ENCODE data around the gene AIG1. TPM values are rescaled to one million over a fixed set of nuclear protein-coding genes. Genes with fewer than 3 reads are reported as not detected.
"Not testable (repeated sequence)": the region's sequence is repeated elsewhere in the genome, so short reads cannot be mapped to it uniquely, and the experiment has no call there.

Gene AIG1, protein sequence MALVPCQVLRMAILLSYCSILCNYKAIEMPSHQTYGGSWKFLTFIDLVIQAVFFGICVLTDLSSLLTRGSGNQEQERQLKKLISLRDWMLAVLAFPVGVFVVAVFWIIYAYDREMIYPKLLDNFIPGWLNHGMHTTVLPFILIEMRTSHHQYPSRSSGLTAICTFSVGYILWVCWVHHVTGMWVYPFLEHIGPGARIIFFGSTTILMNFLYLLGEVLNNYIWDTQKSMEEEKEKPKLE
- total RNA-seq (2014; rRNA removed; shearing (Covaris generic)): 30.5 and 31.0 TPM in 2 replicates
- polyA plus RNA-seq (2014; cell fraction: nucleus; rRNA removed): 22.5 and 24.2 TPM in 2 replicates

DNA sequence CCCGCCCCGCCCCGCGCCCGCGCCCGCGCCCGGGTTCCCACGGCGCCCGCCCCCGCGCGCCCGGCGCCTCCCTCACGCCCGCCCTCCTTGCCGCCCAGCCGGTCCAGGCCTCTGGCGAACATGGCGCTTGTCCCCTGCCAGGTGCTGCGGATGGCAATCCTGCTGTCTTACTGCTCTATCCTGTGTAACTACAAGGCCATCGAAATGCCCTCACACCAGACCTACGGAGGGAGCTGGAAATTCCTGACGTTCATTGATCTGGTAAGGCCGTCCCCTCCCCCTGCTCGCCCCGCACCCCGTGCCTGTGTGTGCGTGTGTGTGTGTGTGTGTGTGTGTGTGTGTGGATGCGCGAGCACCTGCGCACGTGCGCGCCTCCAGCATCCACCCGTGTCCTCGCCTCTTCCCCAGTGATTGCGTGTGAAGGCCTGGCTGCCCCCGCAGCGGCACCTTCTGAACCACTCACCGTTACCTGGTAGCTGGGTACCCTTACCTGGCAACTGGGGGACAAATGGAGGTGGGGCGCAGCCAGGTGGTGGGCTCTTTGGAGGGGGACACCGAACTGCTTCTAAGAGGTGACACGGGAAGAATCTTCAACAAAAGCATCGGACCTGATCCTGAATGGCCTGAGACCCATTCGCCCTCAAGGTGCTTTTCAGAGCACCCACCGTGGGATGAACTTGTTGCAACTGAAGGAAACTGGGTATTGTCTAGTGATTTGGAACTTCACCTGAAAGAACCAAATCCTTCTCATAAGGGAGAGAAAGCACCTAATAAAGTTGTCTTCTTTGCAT lies at the start of gene AIG1:
AIG1 (plus strand) TSS at position 84 of the 791 bp plus-strand sequence; CDS start at position 121, 37 bp downstream.
- no peak for DNase-seq (ENCODE audit: extremely low read depth, low read depth)

DNA sequence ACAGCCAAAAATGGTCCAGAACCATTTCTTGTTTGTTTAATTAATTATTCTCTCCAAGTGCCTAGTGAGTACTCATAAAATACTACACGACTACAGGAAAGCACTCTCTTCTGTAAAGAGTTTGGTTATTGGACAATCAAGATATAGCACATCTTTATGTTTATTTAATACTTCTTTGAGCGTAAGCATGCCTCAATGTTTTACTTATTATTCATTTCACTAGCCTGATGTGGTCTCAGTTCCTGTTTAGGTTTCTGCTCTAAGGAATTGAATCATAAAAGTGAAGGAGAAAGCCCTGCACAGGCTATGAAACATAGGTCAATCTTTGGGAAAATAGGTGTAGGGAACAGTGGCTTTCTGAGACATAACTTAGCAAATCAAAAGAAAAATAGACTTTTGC lies 45.9 kb upstream of the AIG1 start:
- DNase-seq (ENCODE audit: extremely low read depth, low read depth): no peak

DNA sequence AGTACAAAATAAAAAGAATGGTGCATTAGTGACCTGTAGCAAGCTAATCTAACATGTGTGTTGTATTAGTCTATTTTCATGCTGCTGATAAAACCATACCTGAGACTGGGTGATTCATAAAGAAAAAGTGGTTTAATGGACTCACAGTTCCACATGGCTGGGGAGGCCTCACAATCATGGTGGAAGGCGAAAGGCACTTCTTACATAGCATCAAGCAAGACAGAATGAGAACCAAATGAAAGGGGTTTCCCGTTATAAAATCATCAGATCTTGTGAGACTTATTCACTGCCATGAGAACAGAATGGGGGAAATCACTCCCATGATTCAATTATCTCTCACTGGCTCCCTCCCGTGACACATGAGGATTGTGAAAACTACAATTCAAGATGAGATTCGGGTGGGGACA lies 45.4 kb upstream of the AIG1 start:
- no peak for DNase-seq (ENCODE audit: extremely low read depth, low read depth)

DNA sequence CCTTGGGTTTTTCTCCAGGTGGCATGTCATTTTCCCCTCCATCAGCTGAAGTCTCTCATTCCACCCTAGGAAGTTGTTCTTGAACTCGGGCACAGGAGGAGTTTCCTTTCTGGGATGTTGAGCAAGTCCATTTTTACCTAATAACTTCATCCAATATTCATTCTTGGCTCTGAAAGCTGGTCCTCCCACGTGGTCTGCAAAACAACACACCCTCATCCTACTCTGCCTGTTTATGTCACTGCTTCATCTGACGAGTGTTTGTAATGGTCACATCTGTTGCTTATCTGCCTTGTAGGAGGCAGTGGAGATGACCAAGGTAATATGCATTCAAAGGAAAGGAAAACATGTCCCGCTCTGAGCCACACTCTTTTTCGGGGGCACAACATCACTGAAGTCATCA lies 41.7 kb upstream of the AIG1 start:
- no peak for DNase-seq (ENCODE audit: extremely low read depth, low read depth)

DNA sequence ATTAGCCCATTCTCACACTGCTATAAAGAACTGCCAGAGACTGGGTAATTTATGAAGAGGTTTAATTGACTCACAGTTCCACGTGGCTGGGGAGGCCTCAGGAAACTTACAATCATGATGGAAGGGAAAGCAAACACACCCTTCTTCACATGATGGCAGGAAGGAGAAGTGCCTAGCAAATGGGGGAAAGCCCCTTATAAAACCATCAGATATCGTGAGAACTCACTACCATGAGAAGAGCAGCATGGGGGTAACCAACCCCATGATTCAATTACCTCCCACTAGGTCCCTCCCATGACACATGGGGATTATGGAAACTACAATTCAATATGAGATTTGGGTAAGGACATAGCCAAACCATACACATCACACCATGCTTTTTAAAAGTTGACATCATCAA lies 39.8 kb upstream of the AIG1 start:
- DNase-seq (ENCODE audit: extremely low read depth, low read depth): not testable (repeated sequence)

DNA sequence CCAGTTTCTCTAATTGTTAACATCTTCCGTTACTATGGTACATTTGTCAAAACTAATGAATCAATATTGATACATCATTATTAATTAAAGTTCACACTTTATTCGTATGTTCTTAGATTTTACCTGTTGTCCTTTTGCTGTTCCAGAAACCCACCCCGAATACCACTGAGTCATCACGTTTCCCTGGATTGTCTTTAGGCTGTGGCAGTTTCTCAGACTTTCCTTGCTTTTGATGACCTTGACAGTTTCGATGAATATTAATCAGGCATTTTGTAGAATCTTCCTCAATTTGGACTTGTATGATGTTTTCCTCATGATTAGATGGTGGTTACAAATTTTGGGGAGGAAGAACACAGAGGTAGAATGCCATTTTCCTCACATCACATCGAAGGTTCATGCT lies 39.1 kb upstream of the AIG1 start:
- no peak for DNase-seq (ENCODE audit: extremely low read depth, low read depth)

DNA sequence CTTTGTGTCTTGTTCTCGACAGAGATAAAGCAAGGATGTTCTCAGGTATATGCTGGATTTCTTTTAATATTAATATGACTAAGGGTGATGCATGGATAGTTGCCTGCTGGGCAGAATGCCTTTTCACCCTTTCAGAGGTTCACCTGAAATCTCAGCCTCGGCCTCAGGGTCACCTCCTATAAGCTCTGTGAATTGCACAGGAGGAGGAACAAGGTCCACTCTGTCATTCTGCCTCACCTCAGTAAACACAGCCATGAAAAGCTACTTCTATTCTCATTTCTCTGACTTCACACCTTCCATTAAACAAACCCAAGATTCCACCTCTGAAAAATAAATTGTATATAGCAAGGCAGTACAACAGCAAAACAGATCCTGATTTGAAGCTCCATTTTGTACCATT lies 38.1 kb upstream of the AIG1 start:
- no peak for DNase-seq (ENCODE audit: extremely low read depth, low read depth)

DNA sequence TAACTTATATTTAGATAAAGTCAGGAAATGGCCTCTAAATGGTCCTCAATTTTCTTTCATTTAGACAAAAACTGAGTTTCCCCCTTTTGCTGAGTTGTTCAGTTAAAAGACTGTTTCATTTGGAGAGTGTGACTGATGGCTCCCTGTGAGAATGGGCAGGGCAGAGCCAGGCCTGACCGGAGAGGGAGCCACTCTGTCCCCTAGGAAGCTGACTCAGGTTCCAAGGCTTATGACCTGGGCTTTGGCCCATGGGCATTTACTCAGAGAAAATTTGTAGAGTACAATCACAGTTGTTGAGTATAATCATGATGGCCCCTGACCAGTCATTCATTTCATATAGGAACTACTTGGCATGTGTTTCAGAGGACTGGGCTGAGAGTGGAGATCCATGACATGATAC lies 37.0 kb upstream of the AIG1 start:
- no peak for DNase-seq (ENCODE audit: extremely low read depth, low read depth)

DNA sequence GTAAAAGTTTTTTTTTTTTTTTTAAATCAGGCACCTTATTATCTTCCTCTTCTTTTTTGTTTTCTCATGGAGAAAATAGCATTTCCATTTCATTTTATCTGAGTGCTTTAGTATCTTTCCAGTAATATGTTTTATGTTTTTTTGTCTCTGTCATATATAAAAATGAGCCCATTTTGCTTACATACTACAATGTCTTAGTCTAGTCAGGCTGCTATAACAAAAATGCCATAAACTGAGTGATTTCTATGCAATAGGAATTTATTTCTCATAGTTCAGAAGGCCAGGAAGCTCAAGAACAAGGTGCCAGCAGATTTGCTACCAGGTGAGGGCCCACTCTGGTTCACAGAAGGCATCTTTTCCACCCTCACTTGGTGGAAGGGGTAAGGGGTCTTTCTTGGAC lies 35.7 kb upstream of the AIG1 start:
- no peak for DNase-seq (ENCODE audit: extremely low read depth, low read depth)

DNA sequence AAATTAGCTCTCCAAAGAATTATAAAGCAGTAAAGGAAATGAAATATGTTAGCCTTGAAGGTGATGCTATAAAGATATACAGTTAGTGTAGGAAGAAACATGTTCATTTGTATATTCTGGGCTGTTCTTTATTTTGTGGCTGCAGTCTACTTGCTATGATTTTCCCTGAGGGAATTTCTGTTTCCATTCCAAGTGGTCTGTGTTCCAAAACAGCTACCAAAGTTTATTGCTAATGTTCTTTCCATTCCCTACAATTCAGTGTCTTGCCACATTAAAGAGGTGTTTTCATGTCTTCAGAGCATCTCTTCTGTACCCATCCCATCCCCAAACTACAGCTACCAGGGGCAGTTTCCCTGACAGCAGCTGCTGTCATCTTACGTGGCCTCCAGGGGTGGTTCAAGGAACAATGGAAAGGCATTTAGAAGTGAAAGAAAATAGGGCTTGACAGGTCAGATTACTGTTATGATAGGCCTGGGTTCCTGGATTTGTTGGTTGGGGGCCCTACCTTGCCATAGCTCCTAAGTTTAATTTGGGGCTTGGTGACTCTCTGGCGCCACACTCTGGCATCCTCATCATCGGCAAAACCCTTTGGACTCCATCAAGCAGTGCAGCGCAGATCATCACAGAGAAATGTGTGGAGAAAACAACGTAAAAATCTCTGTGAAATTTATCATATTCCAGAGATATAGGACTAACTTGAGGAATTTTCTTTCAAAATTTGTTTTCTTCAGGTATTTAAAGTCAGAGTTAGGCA lies 33.8 kb upstream of the AIG1 start:
- DNase-seq (ENCODE audit: extremely low read depth, low read depth): peak; percentile 13

DNA sequence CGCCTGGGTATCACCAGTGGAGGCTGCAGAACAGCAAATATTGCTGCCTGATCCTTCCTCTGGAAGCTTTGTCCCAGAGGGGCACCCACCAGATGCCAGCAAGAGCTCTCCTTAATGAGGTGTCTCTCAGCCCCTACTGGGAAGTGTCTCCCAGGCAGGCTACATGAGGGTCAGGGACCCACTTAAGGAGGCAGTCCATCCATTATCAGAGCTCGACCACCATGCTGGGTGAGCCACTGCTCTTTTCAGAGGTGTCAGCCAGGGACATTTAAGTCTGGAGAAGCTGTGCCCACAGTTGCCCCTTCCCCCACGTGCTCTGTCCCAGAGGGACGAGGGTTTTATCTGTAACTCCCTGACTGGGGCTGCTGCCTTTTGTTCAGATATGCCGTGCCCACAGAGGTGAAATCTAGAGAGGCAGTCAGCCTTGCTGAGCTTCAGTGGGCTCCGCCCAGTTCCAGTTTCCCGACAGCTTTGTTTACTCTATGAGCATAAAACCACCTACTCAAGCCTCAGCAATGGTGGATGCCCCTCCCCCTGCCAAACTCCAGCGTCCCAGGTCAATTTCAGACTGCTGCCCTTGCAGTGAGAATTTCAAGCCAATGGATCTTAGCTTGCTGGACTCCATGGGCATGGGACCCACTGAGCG lies 25.9 kb upstream of the AIG1 start:
- DNase-seq (ENCODE audit: extremely low read depth, low read depth): no peak

DNA sequence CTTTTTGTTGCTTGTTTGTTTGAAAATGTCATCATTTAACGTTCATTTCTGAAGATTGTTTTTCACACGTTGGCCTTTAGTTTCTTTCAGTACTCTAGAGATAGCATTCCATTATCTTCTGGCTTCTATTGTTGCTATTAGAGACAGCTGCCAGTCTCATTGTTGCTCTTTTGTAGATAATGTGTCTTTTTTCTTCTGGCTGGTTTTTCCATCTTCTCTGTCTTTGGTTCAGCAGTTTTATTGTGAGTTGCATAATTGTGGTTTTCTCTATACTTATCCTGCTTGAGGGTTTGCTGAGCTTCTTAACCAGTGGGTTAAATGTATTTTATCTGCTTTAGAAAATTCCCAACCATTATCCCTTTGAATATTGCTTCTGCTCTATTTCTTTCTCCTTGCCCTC lies 23.2 kb upstream of the AIG1 start:
- no peak for DNase-seq (ENCODE audit: extremely low read depth, low read depth)

DNA sequence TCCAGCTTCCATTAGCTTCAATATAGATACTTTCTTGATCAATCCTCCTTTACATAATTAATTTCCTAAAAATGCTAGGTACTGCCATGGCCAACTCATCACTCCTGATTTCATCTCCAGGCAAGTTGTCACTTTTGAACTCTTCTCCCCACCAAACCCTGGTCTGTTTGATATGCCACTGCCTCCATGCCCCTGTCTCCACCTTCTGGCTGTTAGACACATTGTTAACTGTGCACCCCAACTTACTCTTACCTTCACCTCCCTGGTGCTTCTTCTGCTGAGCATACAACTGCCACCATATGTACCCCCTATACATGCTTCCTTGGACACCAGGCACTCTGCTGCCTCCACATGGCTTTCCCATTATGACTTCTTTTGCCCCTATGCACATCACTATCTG lies 21.9 kb upstream of the AIG1 start:
- no peak for DNase-seq (ENCODE audit: extremely low read depth, low read depth)

DNA sequence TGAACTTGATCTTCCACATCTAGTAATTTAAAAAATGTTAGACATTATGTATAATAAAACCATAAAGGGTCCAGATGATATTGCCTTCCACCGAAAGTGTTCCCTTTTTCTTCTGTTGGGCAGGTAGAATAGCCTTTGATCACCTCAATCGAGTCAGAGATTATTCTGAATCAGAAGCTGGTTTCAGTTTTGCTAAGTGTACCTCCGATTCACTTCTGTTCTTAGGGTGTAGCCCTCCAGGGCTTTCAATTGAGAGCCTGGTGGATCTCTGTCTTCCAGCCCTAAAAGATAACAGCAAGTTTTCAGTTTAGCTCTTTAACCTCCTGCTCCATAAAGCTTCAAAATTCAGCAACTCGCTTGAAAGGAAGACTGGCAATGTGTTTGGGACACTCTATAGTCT lies 21.1 kb upstream of the AIG1 start:
- DNase-seq (ENCODE audit: extremely low read depth, low read depth): no peak

DNA sequence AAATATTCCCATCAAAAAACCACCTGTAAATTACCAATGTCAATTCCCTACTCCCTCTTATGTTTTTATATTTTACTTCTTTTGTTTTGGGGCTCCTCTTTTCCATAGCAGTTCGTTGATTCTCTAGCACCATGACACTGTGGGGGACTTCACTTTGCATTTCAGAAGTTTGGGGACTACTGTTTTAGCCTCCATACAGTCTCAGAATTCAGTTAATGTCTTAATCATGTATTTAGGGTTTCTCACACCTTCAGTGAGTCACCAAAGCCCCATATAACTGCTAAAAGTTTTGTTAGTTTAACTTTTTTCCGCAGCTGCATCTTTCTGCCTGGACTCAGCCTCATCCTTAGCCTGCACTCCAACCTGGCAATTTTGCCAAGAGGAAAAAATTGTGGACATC lies 20.7 kb upstream of the AIG1 start:
- no peak for DNase-seq (ENCODE audit: extremely low read depth, low read depth)

DNA sequence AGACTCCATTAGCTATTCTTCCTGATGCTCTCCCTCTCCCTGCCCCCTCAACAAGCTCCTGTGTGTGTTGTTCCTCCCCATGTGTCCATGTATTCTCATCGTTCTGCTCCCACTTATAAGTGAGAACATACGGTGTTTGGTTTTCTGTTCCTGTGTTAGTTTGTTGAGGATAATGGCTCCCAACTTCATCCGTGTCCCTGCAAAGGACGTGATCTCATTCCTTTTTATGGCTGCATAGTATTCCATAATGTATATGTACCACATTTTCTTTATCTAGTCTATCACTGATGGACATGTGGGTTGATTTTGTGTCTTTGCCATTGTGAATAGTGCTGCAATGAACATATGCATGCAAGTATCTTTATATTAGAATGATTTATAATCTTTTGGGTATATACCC lies 16.3 kb upstream of the AIG1 start:
- DNase-seq (ENCODE audit: extremely low read depth, low read depth): not testable (repeated sequence)

DNA sequence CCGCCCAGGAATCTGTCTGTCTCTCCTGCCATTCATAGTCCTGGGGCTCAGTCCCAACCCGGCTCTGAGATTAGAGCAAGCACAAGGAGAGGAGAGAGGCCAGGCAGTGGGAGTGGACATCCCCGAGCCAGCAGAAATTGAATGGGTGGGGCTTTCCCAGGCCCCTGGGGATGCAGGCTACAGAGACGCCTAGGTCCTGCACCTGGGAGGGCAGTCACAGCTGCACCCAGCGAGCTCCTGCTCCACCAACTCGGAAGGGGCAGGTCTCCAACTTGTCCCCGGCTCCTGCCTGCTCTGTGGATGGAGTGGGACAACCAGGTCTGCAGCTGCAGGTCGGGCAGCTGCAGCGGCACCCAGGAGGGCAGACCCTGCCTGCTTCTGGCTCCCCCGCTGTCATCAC lies 11.1 kb upstream of the AIG1 start:
- DNase-seq (ENCODE audit: extremely low read depth, low read depth): no peak

DNA sequence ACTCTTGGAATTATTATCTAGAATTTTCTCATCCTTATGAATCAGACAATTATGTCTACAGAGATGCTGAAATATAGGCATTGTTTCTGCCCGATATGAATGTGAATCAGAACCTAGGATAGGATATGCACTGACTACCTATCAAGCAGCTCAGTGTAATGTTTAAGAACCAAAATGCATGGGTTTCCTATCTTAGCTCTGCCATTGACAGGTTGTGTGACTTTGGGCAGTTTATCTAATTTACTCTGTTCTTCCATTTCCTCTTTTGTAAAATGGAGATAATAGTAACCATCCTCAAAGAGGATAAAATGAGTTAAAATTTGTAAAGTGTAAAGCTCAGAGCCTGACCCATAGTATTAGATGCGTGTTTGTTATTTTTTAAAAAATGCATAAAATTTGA lies 10.2 kb upstream of the AIG1 start:
- DNase-seq (ENCODE audit: extremely low read depth, low read depth): no peak

DNA sequence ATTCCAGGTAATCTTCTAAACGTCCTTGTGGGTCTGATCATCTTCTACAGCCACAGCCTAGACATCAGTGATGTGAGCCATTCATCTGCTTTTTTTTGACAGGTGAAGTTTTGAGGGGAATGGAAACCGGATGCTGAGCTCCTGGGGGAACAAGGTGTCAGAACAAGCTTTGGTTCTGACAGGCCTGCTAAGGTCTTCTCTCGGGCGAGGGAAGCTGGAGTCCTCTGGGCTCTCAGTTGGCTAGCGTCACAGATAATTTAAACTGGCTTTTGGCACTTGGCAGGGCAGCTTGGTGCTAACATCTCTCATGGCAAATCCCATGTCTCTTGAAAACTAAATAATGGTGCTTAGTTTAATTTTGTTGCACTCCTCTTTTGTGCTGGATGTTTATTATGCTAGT lies 8.4 kb upstream of the AIG1 start:
- no peak for DNase-seq (ENCODE audit: extremely low read depth, low read depth)

DNA sequence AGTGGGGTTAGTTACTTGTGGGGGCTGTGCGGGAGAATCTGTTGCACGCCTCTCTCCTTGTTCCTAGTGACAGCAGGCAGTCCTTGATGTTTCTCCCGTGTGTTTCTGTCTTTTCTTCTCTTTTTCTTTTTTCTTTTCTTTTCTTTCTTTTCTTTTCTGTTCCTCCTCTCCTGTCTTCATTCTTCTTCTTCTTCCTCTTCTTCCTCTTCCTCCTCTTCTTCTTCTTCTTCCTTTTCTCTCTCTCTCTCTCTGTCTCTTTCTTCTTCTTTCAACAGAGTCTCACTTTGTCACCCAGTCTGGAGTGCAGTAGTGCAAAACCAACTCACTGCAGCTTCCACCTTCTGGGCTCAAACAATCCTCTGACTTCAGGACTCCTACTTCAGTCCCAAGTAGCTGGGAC lies 6.8 kb upstream of the AIG1 start:
- DNase-seq (ENCODE audit: extremely low read depth, low read depth): no peak

DNA sequence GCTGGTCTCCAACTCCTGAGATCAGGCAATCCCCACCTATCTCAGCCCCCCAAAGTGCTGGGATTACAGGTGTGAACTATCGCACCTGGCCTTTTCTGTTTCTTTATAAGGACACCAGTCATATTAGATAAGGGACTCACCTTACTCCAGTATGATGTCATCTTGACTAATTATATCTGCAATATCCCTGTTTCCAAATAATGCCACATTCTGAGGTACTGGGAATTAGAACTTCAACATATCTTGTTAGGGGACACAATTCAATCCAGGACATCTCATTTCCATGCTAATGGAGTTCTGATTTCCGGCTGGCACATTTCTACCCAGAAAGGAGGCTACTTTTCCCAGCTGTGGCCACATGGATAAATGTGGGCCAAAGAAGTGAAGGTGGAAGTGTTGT lies 6.4 kb upstream of the AIG1 start:
- no peak for DNase-seq (ENCODE audit: extremely low read depth, low read depth)
